ENCODE data around the gene EPS8L2. TPM values are rescaled to one million over a fixed set of nuclear protein-coding genes. Genes with fewer than 3 reads are reported as not detected.

EPS8L2 gene
- total RNA-seq, 1 experiment from 2014 or later: 92.8 TPM

- H3K79me1 ChIP-seq (ENCODE audit: insufficient read depth, low read depth, low read length, poor library complexity, severe bottlenecking): no peaks in the 10 kb centered on the region
- no peak overlapping the region for H3K56ac ChIP-seq (ENCODE audit: insufficient read length, low read depth, low read length)
- no peaks in the 10 kb centered on the region for H3K9me3 Mint-ChIP-seq
- H3T11ph ChIP-seq (ENCODE audit: low read length): no peak overlapping the region
- H3K79me2 ChIP-seq (ENCODE audit: insufficient read depth, low read length): no peaks in the 10 kb centered on the region
- H3K23ac ChIP-seq (ENCODE audit: insufficient read length, low read depth, low read length): no peak overlapping the region
- H3K4me3 Mint-ChIP-seq: no peak overlapping the region
- H4K91ac ChIP-seq (ENCODE audit: insufficient read length, low read depth, low read length): no peak overlapping the region
- H3K27ac ChIP-seq (ENCODE audit: insufficient read length, low read depth, low read length): no peak overlapping the region
- H2AFZ ChIP-seq (ENCODE audit: low read length): no peak overlapping the region
- no peak overlapping the region for H2BK15ac ChIP-seq (ENCODE audit: low read depth, low read length)
- no peaks in the 10 kb centered on the region for H4K20me1 ChIP-seq (ENCODE audit: control insufficient read depth, insufficient read depth, insufficient read length)
- H3K27me3 Mint-ChIP-seq (ENCODE audit: low read depth): no peaks in the 10 kb centered on the region
- H3K18ac ChIP-seq (ENCODE audit: insufficient read length, low read depth, low read length): no peak overlapping the region
- H3K36me3 Mint-ChIP-seq (ENCODE audit: insufficient read depth in 1 of 3, low read depth in 3 of 3): peaks cover 18 to 50% (median 39%) of the 10 kb centered on the region in 3 experiments; a peak in 6 of 7 replicates
- H3K27me3 ChIP-seq (ENCODE audit: insufficient read depth, low read length): no peaks in the 10 kb centered on the region
- 0 out of 4 replicates have a peak, but pooled peaks cover 0 to 3% of the 10 kb centered on the region in 2 experiments for H3K4me1 Mint-ChIP-seq
- WGBS (ENCODE audit: extremely low coverage, insufficient read length, low lambda C conversion rate): no CpG with 5 or more reads among the region's 15 CpGs
- H2BK5ac ChIP-seq (ENCODE audit: insufficient read length, low read length): no peak overlapping the region
- H3K23me2 ChIP-seq (ENCODE audit: insufficient read length, low read depth, low read length, poor library complexity, severe bottlenecking): no peaks in the 10 kb centered on the region
- no peak overlapping the region for H2AK5ac ChIP-seq (ENCODE audit: insufficient read length, low read length)
- no peak overlapping the region for H4K8ac ChIP-seq (replicated peaks; ENCODE audit: insufficient read length, low read depth, low read length)
- no peak overlapping the region for H3K4me2 ChIP-seq (ENCODE audit: insufficient read depth, insufficient read length, low read length)
- no peak for TF ChIP-seq CTCF (conservative IDR thresholded peaks at IDR 0.05)
- DNase-seq: no peak
- H3K4ac ChIP-seq (ENCODE audit: low read depth, low read length): no peak overlapping the region
- peak overlapping the region in 1 of 3 experiments; percentile 44; a peak in 1 of 7 replicates for H3K27ac Mint-ChIP-seq
- H2BK120ac ChIP-seq (ENCODE audit: low read depth, low read length, poor library complexity, severe bottlenecking): no peak overlapping the region
- H2BK12ac ChIP-seq (ENCODE audit: insufficient read length, low read depth, low read length): no peak overlapping the region
- H3K14ac ChIP-seq (ENCODE audit: insufficient read depth, low read length): no peak overlapping the region
- no peak overlapping the region for H4K5ac ChIP-seq (ENCODE audit: insufficient read length, low read depth, low read length)
- no peaks in the 10 kb centered on the region for H3K9me3 ChIP-seq (ENCODE audit: control insufficient read depth, low read depth, low read length)
- H2BK20ac ChIP-seq (ENCODE audit: low read depth, low read length, poor library complexity, severe bottlenecking): no peak overlapping the region
- H3K4me1 ChIP-seq (ENCODE audit: insufficient read depth, low read length): no peaks in the 10 kb centered on the region
- no peak overlapping the region for H3K9ac ChIP-seq (ENCODE audit: extremely low read depth, insufficient read length, low read length)
Observed at GRCh38 chr11:665062-665703, 40.8 kb upstream of the EPS8L2 start.
